A549 treated with AZD9567 at 1 μM for 4 hours (cell line): ENCODE data around the gene SLC7A9. TPM values are rescaled to one million over a fixed set of nuclear protein-coding genes. Genes with fewer than 3 reads are reported as not detected.

ENCODE experiments used
- total RNA-seq: library from RNA; stranded (reverse); fragments of 200-300 nt; extraction: Qiagen RNA extraction; gene quantifications from 5 replicates; pipeline ENCODE4 v1.2.3, GENCODE V29; 2022; ENCODE audit not compliant: insufficient read depth

Gene SLC7A9
- 0.47 to 0.67 TPM (median 0.57 TPM) in 4 of 5 replicates, not detected in the other for total RNA-seq

DNA sequence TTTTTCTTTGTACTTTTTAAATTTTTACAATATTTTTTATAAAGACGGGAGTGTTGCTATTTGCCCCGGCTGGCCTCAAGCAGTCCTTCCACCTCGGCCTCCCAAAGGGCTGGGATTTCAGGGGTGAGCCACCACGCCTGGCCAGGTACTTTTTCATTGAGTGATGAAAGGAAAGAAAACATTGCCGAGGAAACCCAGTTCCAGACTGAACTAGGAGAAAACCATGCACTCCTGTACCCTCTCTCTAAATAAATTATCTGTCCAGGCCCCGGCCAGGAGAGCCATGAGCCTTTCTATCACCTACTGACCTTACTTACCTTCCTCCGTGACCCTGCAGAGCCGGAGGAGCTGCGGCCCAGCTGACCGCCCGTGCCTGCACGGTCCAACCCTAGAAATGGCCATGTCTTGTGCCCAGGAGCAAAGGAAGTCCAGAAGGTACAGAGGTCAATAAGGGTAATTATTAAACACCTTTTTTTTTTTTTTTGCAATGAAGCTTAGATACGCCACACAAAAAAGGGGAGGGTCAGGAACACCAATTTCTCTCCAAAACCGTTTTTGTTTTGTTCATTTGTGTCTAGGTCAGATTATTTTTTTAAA lies at the start of gene SLC7A9:
SLC7A9 (minus strand) TSS at position 399 of the 597 bp plus-strand sequence. CDS start 1,233 bp downstream, outside the sequence.

Other genes with a start within 250 kb of the SLC7A9 start
- 42.0 to 57.3 TPM (median 51.9 TPM) in 5 replicates for gene ANKRD27, start 194.6 kb downstream of the SLC7A9 start, total RNA-seq
- 0.36 to 0.46 TPM (median 0.44 TPM) in 4 of 5 replicates, not detected in the other for gene RGS9BP, start 193.9 kb downstream of the SLC7A9 start, total RNA-seq
- gene NUDT19, start 177.9 kb downstream of the SLC7A9 start, total RNA-seq: 36.2 to 45.0 TPM (median 36.6 TPM) in 5 replicates
- gene TDRD12, start 150.0 kb downstream of the SLC7A9 start, total RNA-seq: 0.14 to 0.28 TPM (median 0.20 TPM) in 4 of 5 replicates, not detected in the other
- 41.5 to 49.0 TPM (median 47.7 TPM) in 5 replicates for gene CEP89, start 102.2 kb upstream of the SLC7A9 start, total RNA-seq
- 11.2 to 15.4 TPM (median 13.8 TPM) in 5 replicates for gene FAAP24, start 102.5 kb upstream of the SLC7A9 start, total RNA-seq
- 44.8 to 94.8 TPM (median 51.7 TPM) in 5 replicates for gene RHPN2, start 195.1 kb upstream of the SLC7A9 start, total RNA-seq
- gene GPATCH1, start 211.4 kb upstream of the SLC7A9 start, total RNA-seq: 13.9 to 15.3 TPM (median 14.3 TPM) in 5 replicates